ENCODE results near the gene LCN1. TPM values are rescaled to one million over a fixed set of nuclear protein-coding genes. Genes with fewer than 3 reads are reported as not detected.

Gene LCN1
- total and polyA plus RNA-seq, 2 donors (not counting 3 experiments of a cell fraction or from before 2014, with no cell fraction given), result not detected

DNA sequence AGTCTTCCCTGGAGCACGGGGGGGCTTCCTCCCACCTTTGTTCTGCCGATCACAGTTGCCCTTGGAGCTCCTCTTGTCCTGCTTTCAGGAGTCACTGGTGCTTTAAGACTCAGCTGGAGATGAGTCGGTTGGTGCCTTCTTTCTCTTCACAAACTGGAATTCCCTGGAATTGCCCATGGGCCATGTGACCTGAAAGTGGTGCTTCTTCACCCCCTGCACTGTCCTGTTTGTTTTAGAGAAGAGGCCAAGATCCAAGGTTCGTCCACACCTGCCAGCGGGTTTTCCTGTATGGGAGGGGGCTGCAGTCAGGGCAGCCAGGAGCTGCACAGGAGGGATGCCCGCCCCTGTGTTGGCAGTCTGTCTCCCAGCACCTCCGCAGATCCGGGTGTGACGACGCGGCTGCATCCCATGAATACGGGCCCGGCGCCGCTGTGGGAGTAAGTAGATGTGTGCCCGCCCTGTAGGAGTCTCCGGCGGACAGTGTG, 30.2 kb upstream of the LCN1 start:
- H3K27ac ChIP-seq (ENCODE audit: insufficient read depth, low read depth, low read length), result no peak overlapping the region
- dilution Hi-C loops (cut with MboI; ENCODE audit: extremely low pct_ligation_motif_present, low sequenced_read_pairs), result no loop called here

GRCh38 chr9:135491764-135492163, 29.5 kb upstream of the LCN1 start:
- POLR2A ChIA-PET, result no interaction called here
- H3K4me1 ChIP-seq (ENCODE audit: control insufficient read depth, extremely low read depth, insufficient read depth, low read length), result no peaks in the 10 kb centered on the region
- no peaks in the 10 kb centered on the region for H3K9me1 ChIP-seq (replicated peaks; ENCODE audit: control insufficient read depth, extremely low read depth, insufficient read depth, low read length)
- no peak overlapping the region for H3K9ac ChIP-seq (replicated peaks; ENCODE audit: extremely low read depth, insufficient read depth, low read length)
- no peak for DNase-seq (ENCODE audit: low read depth, low spot score)
- FAIRE-seq, result no peak
- dilution Hi-C loops (cut with MboI; ENCODE audit: extremely low pct_ligation_motif_present, low sequenced_read_pairs) (no loop called here), intact Hi-C loops (cut with micrococcal nuclease) (no loop called here)
- no peaks in the 10 kb centered on the region for H3K27me3 ChIP-seq (ENCODE audit: control insufficient read depth in 2 of 2, insufficient read depth in 2 of 2, low read length in 2 of 2)
- no peaks in the 10 kb centered on the region for H3K79me2 ChIP-seq (ENCODE audit: control insufficient read depth, insufficient read depth, low read length)
- no peaks in the 10 kb centered on the region for H4K20me1 ChIP-seq (replicated peaks; ENCODE audit: control insufficient read depth, extremely low read depth, insufficient read depth, low read length)
- CTCF ChIA-PET, result interaction anchor here (1.2 to 2.0 kb wide), 2 partner anchors 11 to 13 kb away, joined by 5 to 6 read pairs; no protein-coding TSS in a partner anchor
- H3K27ac ChIP-seq (ENCODE audit: insufficient read depth, low read depth, low read length), result no peak overlapping the region
- BruUV-seq (replicated peaks), result no TSS peak
- TF ChIP-seq CTCF (IDR thresholded peaks at IDR 0.05; ENCODE audit: extremely low read depth in 1 of 2, insufficient read depth in 1 of 2, low read depth in 1 of 2, low read length in 2 of 2) (no peak), POLR2AphosphoS5 (IDR thresholded peaks at IDR 0.05; ENCODE audit: insufficient read depth, low read depth, low read length) (no peak), POLR2A (IDR thresholded peaks at IDR 0.05; ENCODE audit: low read depth, low read length) (no peak), MAX (IDR thresholded peaks at IDR 0.05; ENCODE audit: insufficient read depth, insufficient read length) (no peak), MYC (IDR thresholded peaks at IDR 0.05; ENCODE audit: low read depth, low read length) (no peak), GATA2 (IDR thresholded peaks at IDR 0.05; ENCODE audit: insufficient read depth, insufficient read length, low read depth, low read length) (no peak), JUN (IDR thresholded peaks at IDR 0.05; ENCODE audit: borderline replicate concordance, insufficient read depth, insufficient read length, low read depth) (no peak), EZH2 (IDR thresholded peaks at IDR 0.05; ENCODE audit: borderline replicate concordance, low read depth, low read length, severe bottlenecking) (no peak)
- no peaks in the 10 kb centered on the region for H3K9me3 ChIP-seq (replicated peaks; ENCODE audit: control insufficient read depth, insufficient read depth, low read length)
- peaks cover 0 to 4% of the 10 kb centered on the region in 2 experiments for H3K36me3 ChIP-seq (ENCODE audit: control insufficient read depth in 2 of 2, extremely low read depth in 1 of 2, insufficient read depth in 2 of 2, low read length in 2 of 2)
- H3K4me2 ChIP-seq (ENCODE audit: insufficient read depth, low read length), result no peak overlapping the region
- H3K4me3 ChIP-seq (replicated peaks in 1 of 3; ENCODE audit: insufficient read depth in 1 of 3, low read depth in 1 of 3, low read length in 3 of 3), result no peak overlapping the region
- H2AFZ ChIP-seq (ENCODE audit: low read depth, low read length), result no peak overlapping the region

More for the DNA sequence above, 30.2 kb upstream of the LCN1 start:
- intact Hi-C loops (cut with micrococcal nuclease), result no loop called here
- H3K9ac ChIP-seq (replicated peaks; ENCODE audit: extremely low read depth, insufficient read depth, low read length), result no peak overlapping the region
- BruUV-seq (replicated peaks), result no TSS peak
- no peak for TF ChIP-seq MYC (IDR thresholded peaks at IDR 0.05; ENCODE audit: low read depth, low read length)
- no peak overlapping the region for H3K4me3 ChIP-seq (replicated peaks in 1 of 3; ENCODE audit: insufficient read depth in 1 of 3, low read depth in 1 of 3, low read length in 3 of 3)
- no peak overlapping the region for H2AFZ ChIP-seq (ENCODE audit: low read depth, low read length)
- H3K9me3 ChIP-seq (replicated peaks; ENCODE audit: control insufficient read depth, insufficient read depth, low read length), result no peaks in the 10 kb centered on the region
- H3K9me1 ChIP-seq (replicated peaks; ENCODE audit: control insufficient read depth, extremely low read depth, insufficient read depth, low read length), result no peaks in the 10 kb centered on the region
- H4K20me1 ChIP-seq (replicated peaks; ENCODE audit: control insufficient read depth, extremely low read depth, insufficient read depth, low read length), result no peaks in the 10 kb centered on the region
- no peak for DNase-seq (ENCODE audit: low read depth, low spot score)
- no peaks in the 10 kb centered on the region for H3K79me2 ChIP-seq (ENCODE audit: control insufficient read depth, insufficient read depth, low read length)
- CTCF ChIA-PET, result interaction anchor here (1.2 to 2.0 kb wide), 2 partner anchors 11 to 14 kb away, joined by 5 to 6 read pairs; no protein-coding TSS in a partner anchor
- POLR2A ChIA-PET, result no interaction called here
- H3K36me3 ChIP-seq (ENCODE audit: control insufficient read depth in 2 of 2, extremely low read depth in 1 of 2, insufficient read depth in 2 of 2, low read length in 2 of 2), result peaks cover 0 to 10% of the 10 kb centered on the region in 2 experiments
- no peak overlapping the region for H3K4me2 ChIP-seq (ENCODE audit: insufficient read depth, low read length)
- H3K4me1 ChIP-seq (ENCODE audit: control insufficient read depth, extremely low read depth, insufficient read depth, low read length), result no peaks in the 10 kb centered on the region
- no peaks in the 10 kb centered on the region for H3K27me3 ChIP-seq (ENCODE audit: control insufficient read depth in 2 of 2, insufficient read depth in 2 of 2, low read length in 2 of 2)
- FAIRE-seq, result no peak
